K562 (cell line): ENCODE data around the gene NDUFS8. TPM values are rescaled to one million over a fixed set of nuclear protein-coding genes. Genes with fewer than 3 reads are reported as not detected.

Experiments used
- EP400 ChIP-seq: fragments of 450-650 bp; IDR thresholded peaks from 2 replicates; pipeline ENCODE4 v1.6.1; 2017; ENCODE audit warnings: antibody characterized with exemption, mild to moderate bottlenecking, moderate library complexity
- HNRNPLL ChIP-seq: fragments of 200-400 bp; formaldehyde crosslinking; IDR thresholded peaks from 2 replicates; pipeline ENCODE4 v1.6.1; 2017; ENCODE audit warnings: low read length, low read depth, mild to moderate bottlenecking; ENCODE audit not compliant: poor library complexity, severe bottlenecking
- ILK ChIP-seq: fragments of 450-650 bp; IDR thresholded peaks from 2 replicates; pipeline ENCODE4 v1.6.1; 2016; ENCODE audit warnings: missing genetic modification characterization, low read depth, mild to moderate bottlenecking, missing compliant biosample characterization, moderate library complexity, borderline replicate concordance
- PCBP2 ChIP-seq: fragments of 200-400 bp; formaldehyde crosslinking; IDR thresholded peaks from 2 replicates; pipeline ENCODE4 v1.6.1; 2018; ENCODE audit warnings: low read length, low read depth, mild to moderate bottlenecking, moderate library complexity; ENCODE audit not compliant: poor library complexity, severe bottlenecking
- SFPQ ChIP-seq: fragments of 200-400 bp; formaldehyde crosslinking; IDR thresholded peaks from 2 replicates; pipeline ENCODE4 v1.6.1; 2017; ENCODE audit warnings: mild to moderate bottlenecking, low read depth, low read length, moderate library complexity
- SP1 ChIP-seq: sonication (generic); formaldehyde crosslinking; IDR thresholded peaks from 2 replicates; pipeline ENCODE4 v1.8.1; 2022; ENCODE audit warnings: mild to moderate bottlenecking, missing genetic modification reagents
- TOE1 ChIP-seq, 2 experiments: fragments of 450-650 bp in 1 of 2; sonication (generic) in 1 of 2; formaldehyde crosslinking in 1 of 2; IDR thresholded peaks; 2 replicates each; pipeline versions ENCODE4 v1.7.1 to v1.8.0; 2016 to 2022; ENCODE audit warnings: borderline replicate concordance in 2 of 2, mild to moderate bottlenecking in 2 of 2, antibody characterized with exemption in 1 of 2, inconsistent platforms in 1 of 2, low read depth in 1 of 2, missing genetic modification reagents in 1 of 2, moderate library complexity in 1 of 2
- ZC3H8 ChIP-seq: fragments of 450-650 bp; IDR thresholded peaks from 2 replicates; pipeline ENCODE4 v1.6.1; 2017
- ZNF311 ChIP-seq: fragments of 250-450 bp; sonication (Bioruptor Pico); IDR thresholded peaks from 2 replicates; pipeline ENCODE4 v1.4.0; 2020; ENCODE audit warnings: mild to moderate bottlenecking, moderate library complexity
- ZNF318 ChIP-seq, 2 experiments: fragments of 450-650 bp; IDR thresholded peaks; 2 replicates each; pipeline ENCODE4 v1.6.1; 2016; ENCODE audit warnings: mild to moderate bottlenecking in 2 of 2, borderline replicate concordance in 1 of 2, low read depth in 1 of 2, moderate library complexity in 1 of 2
- ZNF740 ChIP-seq, 3 experiments: fragments of 200-800 bp in 1 of 3; sonication (Bioruptor generic) in 1 of 3; sonication (generic) in 1 of 3; formaldehyde crosslinking in 1 of 3; IDR thresholded peaks; 2 replicates each; pipeline versions ENCODE4 v1.6.1 to v1.8.0; 2016 to 2022; ENCODE audit warnings: mild to moderate bottlenecking in 2 of 3, missing compliant biosample characterization in 2 of 3, missing genetic modification characterization in 2 of 3, missing genetic modification reagents in 1 of 3
- polyA plus RNA-seq, 8 experiments: library from polyadenylated mRNA; depleted of rRNA in 4 of 8; stranded (reverse) in 5 of 8; unstranded in 3 of 8; fragments of >200 nt; fragmentation: Nextera tagmentation in 2 of 8; fragmentation: Illumina TruSeq in 1 of 8; extraction: Ambion mirVana in 2 of 8; extraction: Trizol in 1 of 8; gene quantifications; 2 replicates each; pipeline versions ENCODE4 v1.2.1 to v1.2.3, GENCODE V29; 2011 to 2014; ENCODE audit warnings: inconsistent platforms in 1 of 8, missing spikeins in 1 of 8
- total RNA-seq, 7 experiments: library from RNA; depleted of rRNA in 6 of 7; stranded (reverse); fragments of >200 nt in 6 of 7; fragmentation: Illumina TruSeq in 2 of 7; extraction: Trizol in 2 of 7; gene quantifications; 2 replicates each; pipeline versions ENCODE4 v1.2.1 to v1.2.3, GENCODE V29; 2011 to 2021; ENCODE audit warnings: low replicate concordance in 1 of 7

The NDUFS8 gene
- total and polyA plus RNA-seq, 9 of the 15 experiments (the other 6 are each of a cell fraction or from before 2014, with no cell fraction given) = 36.5 to 351 (median 101) TPM

- peak; percentile 74 for TF ChIP-seq TOE1 (IDR thresholded peaks at IDR 0.05; ENCODE audit: borderline replicate concordance)
- no peak for TF ChIP-seq TOE1 (CRISPR knock-in tag; IDR thresholded peaks at IDR 0.05; ENCODE audit: borderline replicate concordance, low read depth)
- no peak for TF ChIP-seq SFPQ
- no peak for TF ChIP-seq ZNF318 (IDR thresholded peaks at IDR 0.05; ENCODE audit: borderline replicate concordance in 1 of 2, low read depth in 1 of 2)
- no peak for TF ChIP-seq ZNF740 (CRISPR knock-in tag; IDR thresholded peaks at IDR 0.05)
- no peak for TF ChIP-seq ZNF740 (tag; IDR thresholded peaks at IDR 0.05)
- TF ChIP-seq PCBP2 = no peak
- TF ChIP-seq EP400 = peak; percentile 30; the same call in 1 of the 2 replicates
- TF ChIP-seq ZC3H8 = no peak
- TF ChIP-seq ILK (tag) = no peak
- TF ChIP-seq ZNF311 = no peak
- TF ChIP-seq HNRNPLL = no peak
- TF ChIP-seq SP1 (CRISPR knock-in tag) = peak; percentile 97
Observed at GRCh38 chr11:67996622-67997474, 33.6 kb upstream of the NDUFS8 start (continued).
